Activated CD4-positive, alpha-beta memory T cell treated with anti-CD3 and anti-CD28 coated beads, Interleukin-2, amount 10 ng/mL, durations not matched to agents 7 days and 5 days (primary cell): Measurements from ENCODE around the gene CA10. TPM values are rescaled to one million over a fixed set of nuclear protein-coding genes. Genes with fewer than 3 reads are reported as not detected.

Source experiments
- CTCF ChIA-PET: fragments of 350-600 bp; sonication (Branson Sonifier 250); formaldehyde crosslinking; loops from one replicate; lab custom pipeline; 2021; ENCODE audit warnings: antibody characterized with exemption, inconsistent platforms; lab: Charles Lee
- POLR2A ChIA-PET: fragments of 350-600 bp; sonication (Branson Sonifier 250); formaldehyde crosslinking; loops from one replicate; lab custom pipeline; 2021; ENCODE audit warnings: antibody characterized with exemption; lab: Charles Lee
- DNase-seq: peaks from one replicate; pipeline ENCODE4 v3.0.0-alpha.2; 2020
- H3K27ac Mint-ChIP-seq: one replicate; pipeline ENCODE4 v1.8.0; 2021; ENCODE audit warnings: mild to moderate bottlenecking, mixed read lengths
- H3K27me3 Mint-ChIP-seq: one replicate; pipeline ENCODE4 v1.8.0; 2021; ENCODE audit warnings: mixed read lengths
- H3K36me3 Mint-ChIP-seq: one replicate; pipeline ENCODE4 v1.8.0; 2021; ENCODE audit warnings: low read depth, mixed read lengths
- H3K4me1 Mint-ChIP-seq: one replicate; pipeline ENCODE4 v1.8.0; 2021; ENCODE audit warnings: mixed read lengths
- H3K4me3 Mint-ChIP-seq: one replicate; pipeline ENCODE4 v1.8.0; 2021; ENCODE audit warnings: mild to moderate bottlenecking, mixed read lengths
- H3K9me3 Mint-ChIP-seq: one replicate; pipeline ENCODE4 v1.8.0; 2021; ENCODE audit warnings: mixed read lengths
- total RNA-seq, 2 experiments: library from RNA; stranded (reverse); gene quantifications; one replicate each; pipeline ENCODE4 v1.2.3, GENCODE V29; 2021

Gene CA10
- total RNA-seq, 2 experiments from 2014 or later: not detected

DNA sequence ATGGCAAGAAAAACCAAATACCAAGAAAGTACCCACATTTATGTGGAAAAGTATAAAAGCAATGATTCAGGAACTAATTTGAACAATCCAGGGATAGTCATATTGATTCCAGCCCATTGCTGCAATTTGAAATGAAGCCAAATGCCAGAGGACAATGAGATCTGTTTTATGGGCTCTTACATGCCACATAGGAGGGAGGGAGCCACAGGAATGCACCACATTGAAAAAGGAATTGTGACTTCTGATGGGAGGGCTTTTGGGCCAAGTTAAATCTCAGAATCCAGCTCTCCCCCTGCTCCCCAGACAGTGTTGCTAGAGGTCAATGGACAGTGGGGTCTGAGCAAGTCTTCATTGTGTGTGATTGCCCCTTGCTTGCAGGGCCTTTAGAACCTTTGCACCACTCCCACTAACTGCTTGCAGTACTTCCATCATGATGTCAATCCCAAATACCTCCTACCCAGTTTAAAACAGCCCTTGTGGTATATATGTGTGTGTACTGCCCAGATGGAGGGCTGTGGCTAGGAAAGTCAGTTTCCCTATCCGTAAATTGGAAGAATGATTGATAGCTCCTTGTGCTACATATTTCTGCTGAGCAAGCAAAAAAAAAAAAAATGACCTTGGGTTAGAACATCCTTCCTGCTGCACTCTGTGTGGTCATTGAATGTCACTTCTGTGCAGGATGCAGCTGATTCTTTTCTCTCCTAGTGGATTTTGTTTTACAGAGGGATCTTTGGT is 491.4 kb downstream of the CA10 start:
- CTCF ChIA-PET: interaction anchor here (1.1 kb wide), 1 partner anchor 28 kb away, joined by 3 read pairs; no protein-coding TSS in a partner anchor
- H3K27me3 Mint-ChIP-seq: peaks cover 7% of the 10 kb centered on the region
- H3K9me3 Mint-ChIP-seq: no peaks in the 10 kb centered on the region
- H3K4me1 Mint-ChIP-seq: peaks cover 8% of the 10 kb centered on the region
- H3K27ac Mint-ChIP-seq: no peak overlapping the region
- POLR2A ChIA-PET: no interaction called here
- H3K36me3 Mint-ChIP-seq: no peaks in the 10 kb centered on the region
- DNase-seq: no peak
- H3K4me3 Mint-ChIP-seq: no peak overlapping the region

- CTCF ChIA-PET: no interaction called here
- Mint-ChIP-seq H3K36me3 (no peaks in the 10 kb centered on the region), H3K9me3 (no peaks in the 10 kb centered on the region), H3K4me1 (peaks cover 2% of the 10 kb centered on the region), H3K4me3 (no peak overlapping the region), H3K27me3 (peaks cover 12% of the 10 kb centered on the region), H3K27ac (no peak overlapping the region)
- POLR2A ChIA-PET: no interaction called here
- DNase-seq: no peak
Measured at GRCh38 chr17:51662204-51663056, 496.1 kb downstream of the CA10 start.

DNA sequence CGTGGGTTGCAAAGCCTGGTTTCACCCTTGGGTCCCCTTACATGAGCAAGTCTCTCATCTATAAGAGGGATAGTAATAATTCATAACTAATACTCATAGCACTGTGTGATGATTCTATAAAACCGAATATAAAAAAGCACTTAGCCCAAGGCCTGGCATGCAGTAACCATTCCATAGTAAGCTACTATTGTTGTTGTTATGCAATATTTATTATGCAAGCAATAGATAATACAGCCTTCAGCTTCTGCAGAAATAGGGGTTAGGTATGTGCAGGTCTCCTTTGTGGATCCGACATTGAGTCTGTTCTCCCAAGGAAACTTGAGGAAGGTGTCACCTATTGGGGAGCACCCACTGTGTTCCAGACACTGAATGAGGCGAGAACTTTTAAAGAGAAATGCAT is 497.1 kb downstream of the CA10 start:
- no peak for DNase-seq

GRCh38 chr17:51660266-51660665 is 498.2 kb downstream of the CA10 start:
- DNase-seq: no peak
- H3K9me3 Mint-ChIP-seq: no peaks in the 10 kb centered on the region
- no peaks in the 10 kb centered on the region for H3K36me3 Mint-ChIP-seq
- no peak overlapping the region for H3K4me3 Mint-ChIP-seq
- POLR2A ChIA-PET: no interaction called here
- no peaks in the 10 kb centered on the region for H3K4me1 Mint-ChIP-seq
- CTCF ChIA-PET: no interaction called here
- H3K27ac Mint-ChIP-seq: no peak overlapping the region
- H3K27me3 Mint-ChIP-seq: peaks cover 12% of the 10 kb centered on the region

More for the DNA sequence above, 497.1 kb downstream of the CA10 start:
- no peaks in the 10 kb centered on the region for H3K4me1 Mint-ChIP-seq
- H3K27me3 Mint-ChIP-seq: peaks cover 12% of the 10 kb centered on the region
- H3K4me3 Mint-ChIP-seq: no peak overlapping the region
- no peaks in the 10 kb centered on the region for H3K36me3 Mint-ChIP-seq
- H3K9me3 Mint-ChIP-seq: no peaks in the 10 kb centered on the region
- POLR2A ChIA-PET: no interaction called here
- no peak overlapping the region for H3K27ac Mint-ChIP-seq
- CTCF ChIA-PET: no interaction called here

- no peak overlapping the region for H3K4me3 Mint-ChIP-seq
- H3K9me3 Mint-ChIP-seq: no peaks in the 10 kb centered on the region
- H3K27ac Mint-ChIP-seq: no peak overlapping the region
- CTCF ChIA-PET: no interaction called here
- DNase-seq: no peak
- no peaks in the 10 kb centered on the region for H3K36me3 Mint-ChIP-seq
- H3K4me1 Mint-ChIP-seq: no peaks in the 10 kb centered on the region
- H3K27me3 Mint-ChIP-seq: peaks cover 11% of the 10 kb centered on the region
- POLR2A ChIA-PET: no interaction called here
Measured at GRCh38 chr17:51657224-51657623, 501.3 kb downstream of the CA10 start.

- peaks cover 13% of the 10 kb centered on the region for H3K27me3 Mint-ChIP-seq
- no peaks in the 10 kb centered on the region for H3K4me1 Mint-ChIP-seq
- no peak overlapping the region for H3K27ac Mint-ChIP-seq
- ChIA-PET CTCF (no interaction called here), POLR2A (no interaction called here)
- H3K9me3 Mint-ChIP-seq: no peaks in the 10 kb centered on the region
- no peaks in the 10 kb centered on the region for H3K36me3 Mint-ChIP-seq
- no peak overlapping the region for H3K4me3 Mint-ChIP-seq
- DNase-seq: no peak
Measured at GRCh38 chr17:51653878-51654277, 504.6 kb downstream of the CA10 start.

GRCh38 chr17:51652529-51652928 is 506.0 kb downstream of the CA10 start:
- DNase-seq: no peak
- Mint-ChIP-seq H3K27ac (no peak overlapping the region), H3K36me3 (no peaks in the 10 kb centered on the region), H3K4me1 (no peaks in the 10 kb centered on the region), H3K27me3 (peaks cover 11% of the 10 kb centered on the region), H3K4me3 (no peak overlapping the region), H3K9me3 (no peaks in the 10 kb centered on the region)
- POLR2A ChIA-PET: no interaction called here
- CTCF ChIA-PET: interaction anchor here (0.6 kb wide), 1 partner anchor 1522 kb away, joined by 3 read pairs; no protein-coding TSS in a partner anchor

- DNase-seq: no peak
- Mint-ChIP-seq H3K36me3 (no peaks in the 10 kb centered on the region), H3K9me3 (no peaks in the 10 kb centered on the region), H3K27ac (no peak overlapping the region), H3K4me3 (no peak overlapping the region), H3K27me3 (peaks cover 11% of the 10 kb centered on the region), H3K4me1 (no peaks in the 10 kb centered on the region)
- CTCF ChIA-PET: interaction anchor here (0.6 kb wide), 1 partner anchor 1521 kb away, joined by 3 read pairs; no protein-coding TSS in a partner anchor
- POLR2A ChIA-PET: no interaction called here
Measured at GRCh38 chr17:51651513-51652298, 506.8 kb downstream of the CA10 start.

DNA sequence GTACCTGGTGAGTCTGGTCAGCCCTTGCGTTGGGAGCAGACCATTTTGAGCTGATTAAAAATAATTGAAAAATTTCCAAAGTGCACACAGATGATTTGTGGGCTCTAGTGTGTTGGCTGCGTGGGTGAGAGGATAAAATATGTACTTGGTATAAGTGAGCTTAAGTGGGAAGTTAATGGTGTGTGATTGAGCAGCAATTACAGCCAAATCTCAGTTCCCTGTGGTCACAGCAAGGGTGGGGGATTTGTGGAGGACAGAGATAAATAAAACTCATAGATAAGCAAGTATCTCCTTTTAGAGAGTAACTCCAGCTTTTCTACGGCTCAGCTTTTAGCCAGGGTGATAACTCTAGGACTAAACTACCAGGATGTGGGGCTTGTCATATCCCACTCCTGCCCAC is 507.7 kb downstream of the CA10 start:
- H3K9me3 Mint-ChIP-seq: no peaks in the 10 kb centered on the region
- H3K4me1 Mint-ChIP-seq: no peaks in the 10 kb centered on the region
- ChIA-PET CTCF (no interaction called here), POLR2A (no interaction called here)
- H3K27me3 Mint-ChIP-seq: peaks cover 11% of the 10 kb centered on the region
- H3K4me3 Mint-ChIP-seq: no peak overlapping the region
- H3K36me3 Mint-ChIP-seq: no peaks in the 10 kb centered on the region
- no peak overlapping the region for H3K27ac Mint-ChIP-seq
- no peak for DNase-seq

DNA sequence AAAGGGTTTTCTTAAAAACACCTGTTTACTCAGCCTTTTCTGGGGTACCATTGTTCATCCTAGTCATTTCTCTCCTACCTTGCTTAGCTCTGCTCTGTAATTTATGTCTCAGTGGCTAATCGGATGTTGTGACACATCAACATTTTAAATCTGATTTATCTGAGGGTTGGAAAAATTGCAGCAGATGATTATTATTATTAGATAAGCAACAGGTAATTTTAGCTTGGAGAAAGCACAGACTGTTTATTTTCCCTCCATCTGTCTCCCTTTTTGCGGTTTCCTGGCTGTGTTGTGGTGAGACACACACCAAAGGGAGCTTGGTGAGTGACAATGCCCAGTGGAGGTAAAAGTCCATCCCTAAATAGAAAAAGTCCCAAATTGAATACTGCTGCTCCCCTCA is 508.3 kb downstream of the CA10 start:
- DNase-seq: no peak
- H3K4me1 Mint-ChIP-seq: no peaks in the 10 kb centered on the region
- H3K27me3 Mint-ChIP-seq: peaks cover 11% of the 10 kb centered on the region
- ChIA-PET CTCF (no interaction called here), POLR2A (no interaction called here)
- no peaks in the 10 kb centered on the region for H3K9me3 Mint-ChIP-seq
- H3K27ac Mint-ChIP-seq: no peak overlapping the region
- no peak overlapping the region for H3K4me3 Mint-ChIP-seq
- no peaks in the 10 kb centered on the region for H3K36me3 Mint-ChIP-seq

GRCh38 chr17:51647826-51648225 is 510.7 kb downstream of the CA10 start:
- ChIA-PET POLR2A (no interaction called here), CTCF (no interaction called here)
- peaks cover 8% of the 10 kb centered on the region for H3K27me3 Mint-ChIP-seq
- no peak overlapping the region for H3K27ac Mint-ChIP-seq
- H3K4me1 Mint-ChIP-seq: no peaks in the 10 kb centered on the region
- no peak overlapping the region for H3K4me3 Mint-ChIP-seq
- no peaks in the 10 kb centered on the region for H3K36me3 Mint-ChIP-seq
- DNase-seq: no peak
- no peaks in the 10 kb centered on the region for H3K9me3 Mint-ChIP-seq

DNA sequence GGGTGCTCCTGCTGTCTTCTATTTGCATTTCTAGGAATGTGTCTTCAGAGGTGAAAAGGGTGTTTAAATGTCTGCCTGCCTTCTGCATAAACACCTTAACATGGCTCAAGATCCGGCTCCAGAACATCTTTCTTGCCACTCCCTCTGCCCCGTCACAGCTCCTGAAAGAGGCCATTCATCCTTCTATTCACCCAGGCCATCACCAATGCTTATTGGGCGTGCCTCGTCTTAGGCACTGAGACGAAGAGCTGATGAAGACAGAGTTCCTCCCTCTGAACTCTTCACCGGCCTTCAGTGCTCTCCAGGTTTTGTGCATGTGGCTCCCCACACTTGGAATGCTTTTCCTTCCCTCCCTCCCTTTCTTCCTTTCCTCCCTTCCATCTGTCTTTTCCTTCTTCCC is 511.4 kb downstream of the CA10 start:
- Mint-ChIP-seq H3K4me3 (no peak overlapping the region), H3K27ac (no peak overlapping the region), H3K27me3 (peaks cover 8% of the 10 kb centered on the region), H3K4me1 (no peaks in the 10 kb centered on the region), H3K36me3 (no peaks in the 10 kb centered on the region), H3K9me3 (no peaks in the 10 kb centered on the region)
- DNase-seq: no peak
- ChIA-PET POLR2A (no interaction called here), CTCF (no interaction called here)

GRCh38 chr17:51646539-51646938 is 512.0 kb downstream of the CA10 start:
- ChIA-PET POLR2A (no interaction called here), CTCF (no interaction called here)
- Mint-ChIP-seq H3K36me3 (no peaks in the 10 kb centered on the region), H3K27ac (no peak overlapping the region), H3K27me3 (peaks cover 8% of the 10 kb centered on the region), H3K9me3 (no peaks in the 10 kb centered on the region), H3K4me3 (no peak overlapping the region), H3K4me1 (no peaks in the 10 kb centered on the region)
- no peak for DNase-seq
